HG03095 (cell line): Measurements from ENCODE around the gene SPOCK3.

Source experiments
- ATAC-seq: cut with Tn5 transposase; IDR thresholded peaks from one replicate; pipeline ENCODE4 v1.9.1; 2021; ENCODE audit warnings: moderate library complexity; ENCODE audit not compliant: unreplicated experiment

Gene SPOCK3

GRCh38 chr4:167049257-167049656 is 185.0 kb downstream of the SPOCK3 start:
- no peak for ATAC-seq

GRCh38 chr4:167041524-167041923 is 192.8 kb downstream of the SPOCK3 start:
- ATAC-seq: no peak

GRCh38 chr4:167035390-167035789 is 198.9 kb downstream of the SPOCK3 start:
- no peak for ATAC-seq

GRCh38 chr4:167034983-167035382 is 199.3 kb downstream of the SPOCK3 start:
- no peak for ATAC-seq

GRCh38 chr4:167032871-167033270 is 201.4 kb downstream of the SPOCK3 start:
- ATAC-seq: no peak

GRCh38 chr4:167031534-167032156 is 202.6 kb downstream of the SPOCK3 start:
- ATAC-seq: no peak

GRCh38 chr4:167028976-167029375 is 205.3 kb downstream of the SPOCK3 start:
- no peak for ATAC-seq

GRCh38 chr4:167025670-167026069 is 208.6 kb downstream of the SPOCK3 start:
- no peak for ATAC-seq

- ATAC-seq: no peak
These were observed 210.8 kb downstream of the SPOCK3 start for GRCh38 chr4:167023364-167023925.

GRCh38 chr4:167021545-167022155 is 212.6 kb downstream of the SPOCK3 start:
- ATAC-seq: peak; percentile 49

GRCh38 chr4:167020410-167020809 is 213.9 kb downstream of the SPOCK3 start:
- no peak for ATAC-seq

GRCh38 chr4:167014944-167015343 is 219.3 kb downstream of the SPOCK3 start:
- ATAC-seq: no peak

- ATAC-seq: no peak
These were observed 231.0 kb downstream of the SPOCK3 start for GRCh38 chr4:167003326-167003725.

GRCh38 chr4:167000141-167000852 is 234.0 kb downstream of the SPOCK3 start:
- no peak for ATAC-seq

- no peak for ATAC-seq
These were observed 238.1 kb downstream of the SPOCK3 start for GRCh38 chr4:166996216-166996615.

- no peak for ATAC-seq
These were observed 239.6 kb downstream of the SPOCK3 start for GRCh38 chr4:166994686-166995085.

- no peak for ATAC-seq
These were observed 243.2 kb downstream of the SPOCK3 start for GRCh38 chr4:166991006-166991561.

- no peak for ATAC-seq
These were observed 244.4 kb downstream of the SPOCK3 start for GRCh38 chr4:166989886-166990285.

- no peak for ATAC-seq
These were observed 247.3 kb downstream of the SPOCK3 start for GRCh38 chr4:166987026-166987425.

- ATAC-seq: no peak
These were observed 252.4 kb downstream of the SPOCK3 start for GRCh38 chr4:166981847-166982246.

GRCh38 chr4:166980419-166980818 is 253.9 kb downstream of the SPOCK3 start:
- ATAC-seq: no peak

GRCh38 chr4:166977596-166977995 is 256.7 kb downstream of the SPOCK3 start:
- no peak for ATAC-seq
